Testis (tissue), 3 donors: Measurements from ENCODE around the gene STYX. TPM values are rescaled to one million over a fixed set of nuclear protein-coding genes. Genes with fewer than 3 reads are reported as not detected.

Experiments used
- DNase-seq: peaks from one replicate; pipeline ENCODE4 v3.0.0-alpha.2; 2019
- H3K27ac ChIP-seq, 2 donors: fragments of 200-600 bp; sonication (generic); one replicate each; pipeline ENCODE4 v1.5.1; 2019
- H3K27me3 ChIP-seq: fragments of 200-600 bp; sonication (generic); one replicate; pipeline ENCODE4 v1.5.1; 2019
- H3K36me3 ChIP-seq: fragments of 200-600 bp; sonication (generic); one replicate; pipeline ENCODE4 v1.5.1; 2017; ENCODE audit warnings: low read depth; ENCODE audit errors: missing control alignments
- H3K4me1 ChIP-seq: fragments of 200-600 bp; sonication (generic); one replicate; pipeline ENCODE4 v1.5.1; 2019
- H3K4me3 ChIP-seq, 2 donors: fragments of 200-600 bp; sonication (generic); one replicate each; pipeline ENCODE4 v1.5.1; 2017 to 2019
- H3K9me3 ChIP-seq: fragments of 200-600 bp; sonication (generic); one replicate; pipeline ENCODE4 v1.5.1; 2017
- POLR2A ChIP-seq: fragments of 450-650 bp; IDR thresholded peaks from one replicate; pipeline ENCODE4 v1.6.1; 2017; ENCODE audit warnings: antibody characterized with exemption, mild to moderate bottlenecking, moderate library complexity
- WGBS, 2 donors: methylation state at CpG; one replicate each; pipeline ENCODE4 v1.1.5; 2018; 5-methylcytosine and 5-hydroxymethylcytosine counted together
- intact Hi-C: fragments of 100-400 bp; cut with DNase I; formaldehyde crosslinking; loops from one replicate; pipeline ENCODE4 v1.15.1; 2023; ENCODE audit warnings: low total_unique reads
- polyA plus RNA-seq: library from polyadenylated mRNA; stranded (reverse); fragments of 350-450 nt; fragmentation: Illumina TruSeq; extraction: RNeasy Lipid Tissue Mini Kit (QIAGEN cat#74804); gene quantifications from one replicate; pipeline ENCODE4 v1.2.3, GENCODE V29; 2014; ENCODE audit warnings: low read depth, low replicate concordance; ENCODE audit not compliant: insufficient read depth
- total RNA-seq, 2 donors: library from RNA; depleted of rRNA; stranded (reverse); fragments of >200 nt; gene quantifications; one replicate each; pipeline ENCODE4 v1.2.3, GENCODE V29; 2016
- TF ChIP-seq, protein P1 (sequence below), 3 experiments: fragments of 450-650 bp in 2 of 3; fragments of 200-600 bp in 1 of 3; sonication (generic) in 1 of 3; IDR thresholded peaks; one replicate each; pipeline ENCODE4 v1.5.1; 2016 to 2019; ENCODE audit warnings: antibody characterized with exemption in 3 of 3, mild to moderate bottlenecking in 2 of 3, moderate library complexity in 1 of 3

STYX gene
- total and polyA plus RNA-seq, 3 donors from 2014 or later: 19.5 to 26.5 (median 20.4) TPM

DNA sequence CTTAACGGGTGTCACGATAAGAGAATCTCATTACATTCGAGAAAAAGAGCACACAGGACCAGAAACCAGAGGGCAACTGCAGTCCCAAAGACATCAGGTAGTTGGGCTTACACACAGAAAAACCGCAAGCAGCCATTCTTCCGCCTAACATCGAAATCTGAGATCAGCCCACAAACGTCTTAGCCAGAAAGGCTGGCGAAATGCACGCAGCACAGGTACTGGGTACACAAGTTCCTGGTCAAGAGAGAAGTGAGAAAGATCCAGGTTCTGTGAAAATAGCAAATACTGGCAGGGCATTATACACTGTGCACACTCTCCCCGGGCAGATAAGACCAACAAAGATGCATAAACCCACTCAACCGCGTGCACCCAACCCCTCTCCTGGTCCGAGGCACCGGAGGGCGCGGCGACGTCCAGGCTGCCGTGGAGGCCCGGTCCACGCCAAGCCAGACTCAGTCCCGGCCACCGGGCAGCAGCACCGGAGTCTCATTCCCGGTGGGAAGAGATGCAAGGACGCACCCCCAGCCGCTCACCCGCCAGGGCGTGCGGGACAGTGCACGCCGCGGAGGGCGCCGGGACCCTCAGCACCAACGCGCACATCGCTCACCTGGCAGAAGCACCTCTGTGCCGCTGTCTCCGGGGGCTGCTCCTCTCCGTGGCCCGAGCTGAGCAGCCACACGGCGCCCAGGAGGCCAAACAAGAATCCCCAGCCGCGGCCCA is 35.0 kb upstream of the STYX start:
- TF ChIP-seq POLR2A: no peak
- TF ChIP-seq, protein P1, sequence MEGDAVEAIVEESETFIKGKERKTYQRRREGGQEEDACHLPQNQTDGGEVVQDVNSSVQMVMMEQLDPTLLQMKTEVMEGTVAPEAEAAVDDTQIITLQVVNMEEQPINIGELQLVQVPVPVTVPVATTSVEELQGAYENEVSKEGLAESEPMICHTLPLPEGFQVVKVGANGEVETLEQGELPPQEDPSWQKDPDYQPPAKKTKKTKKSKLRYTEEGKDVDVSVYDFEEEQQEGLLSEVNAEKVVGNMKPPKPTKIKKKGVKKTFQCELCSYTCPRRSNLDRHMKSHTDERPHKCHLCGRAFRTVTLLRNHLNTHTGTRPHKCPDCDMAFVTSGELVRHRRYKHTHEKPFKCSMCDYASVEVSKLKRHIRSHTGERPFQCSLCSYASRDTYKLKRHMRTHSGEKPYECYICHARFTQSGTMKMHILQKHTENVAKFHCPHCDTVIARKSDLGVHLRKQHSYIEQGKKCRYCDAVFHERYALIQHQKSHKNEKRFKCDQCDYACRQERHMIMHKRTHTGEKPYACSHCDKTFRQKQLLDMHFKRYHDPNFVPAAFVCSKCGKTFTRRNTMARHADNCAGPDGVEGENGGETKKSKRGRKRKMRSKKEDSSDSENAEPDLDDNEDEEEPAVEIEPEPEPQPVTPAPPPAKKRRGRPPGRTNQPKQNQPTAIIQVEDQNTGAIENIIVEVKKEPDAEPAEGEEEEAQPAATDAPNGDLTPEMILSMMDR (IDR thresholded peaks at IDR 0.05): no peak
- WGBS, 2 donors: 0 to 1% methylated on average over 12 to 28 of the region's 46 CpGs
- Histone ChIP-seq H3K4me3 (peak overlapping the region; percentile 73 to 87), H3K27ac (peak overlapping the region; percentile 93 to 96), H3K36me3 (no peaks in the 10 kb centered on the region), H3K4me1 (peaks cover 9% of the 10 kb centered on the region), H3K27me3 (no peaks in the 10 kb centered on the region), H3K9me3 (no peaks in the 10 kb centered on the region)
- peak; percentile 53 for DNase-seq
- intact Hi-C loops: no loop called here

DNA sequence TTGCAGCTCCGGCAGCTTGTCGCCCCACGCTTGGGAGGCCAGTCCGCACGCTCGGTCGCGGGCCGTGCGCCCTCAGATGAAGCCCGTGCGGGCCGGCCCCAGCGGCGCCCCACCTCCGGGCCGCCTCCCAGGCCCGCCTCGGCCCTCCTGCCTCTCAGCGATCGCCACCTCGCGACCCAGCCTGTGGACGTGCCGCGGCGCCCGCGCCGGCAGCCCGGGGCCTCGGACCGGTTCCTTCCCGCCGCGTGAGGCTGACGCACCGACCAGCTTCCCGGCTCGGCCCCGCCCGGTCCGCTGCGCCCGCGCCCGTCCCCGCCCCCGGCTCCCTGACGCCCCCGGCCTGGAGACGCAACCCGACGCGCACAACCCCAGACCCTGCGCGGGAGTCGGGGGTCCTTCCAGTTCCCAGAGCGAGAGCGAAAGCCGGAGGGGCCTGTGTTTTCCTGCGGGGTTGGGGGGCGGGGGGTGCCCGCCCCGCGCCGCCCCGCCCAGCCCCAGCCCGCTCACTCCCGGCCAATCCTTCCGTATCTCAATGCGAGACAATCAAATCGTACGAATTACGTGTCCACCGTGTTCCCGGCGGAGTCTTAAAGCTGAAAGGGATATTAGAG is 34.4 kb upstream of the STYX start, which contains the start of gene ERO1A:
ERO1A (minus strand) TSS at position 78 of the 611 bp plus-strand sequence; CDS start at position 1, 77 bp downstream.
- peak; percentile 89 for DNase-seq
- Histone ChIP-seq H3K27ac (peak within 1 kb of the TSS; percentile 93 to 96), H3K9me3 (no peaks in the 10 kb centered on the region), H3K27me3 (no peaks in the 10 kb centered on the region), H3K36me3 (no peaks in the 10 kb centered on the region), H3K4me1 (peaks cover 9% of the 10 kb centered on the region), H3K4me3 (peak within 1 kb of the TSS; percentile 73 to 87)
- intact Hi-C loops: no loop called here
- no peak for TF ChIP-seq POLR2A
- TF ChIP-seq, protein P1 (IDR thresholded peaks at IDR 0.05): no peak
- 0 to 1% methylated on average over 20 to 72 of the region's 78 CpGs for WGBS, 2 donors

DNA sequence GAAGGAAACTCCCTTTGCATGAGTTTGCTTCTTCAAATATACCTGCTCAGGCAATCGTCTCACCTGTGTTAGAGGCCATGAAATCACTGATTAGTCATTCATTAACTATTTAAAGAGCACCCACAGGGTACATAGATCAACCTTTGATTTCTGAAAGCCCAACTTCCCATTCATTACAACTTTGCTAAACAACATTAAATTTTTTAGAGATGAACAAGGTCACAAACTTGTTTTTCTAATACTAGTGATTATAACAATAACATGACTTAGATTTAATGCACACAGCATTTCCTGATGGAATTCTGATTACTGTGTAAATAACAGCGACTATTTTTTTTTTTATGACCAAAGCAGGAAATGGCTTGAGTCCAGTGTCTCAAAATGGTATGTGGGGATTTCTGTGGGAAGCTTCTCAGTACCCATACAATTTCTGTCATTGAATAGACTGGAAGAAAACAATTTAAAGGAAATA is 29.2 kb upstream of the STYX start:
- Histone ChIP-seq H3K36me3 (no peaks in the 10 kb centered on the region), H3K27ac (no peak overlapping the region), H3K9me3 (no peaks in the 10 kb centered on the region), H3K4me3 (no peak overlapping the region), H3K4me1 (no peaks in the 10 kb centered on the region), H3K27me3 (no peaks in the 10 kb centered on the region)
- WGBS, 2 donors: 58% methylated on average over 2 of the region's 2 CpGs
- TF ChIP-seq, protein P1 (IDR thresholded peaks at IDR 0.05): no peak
- no peak for TF ChIP-seq POLR2A
- intact Hi-C loops: no loop called here
- DNase-seq: no peak

DNA sequence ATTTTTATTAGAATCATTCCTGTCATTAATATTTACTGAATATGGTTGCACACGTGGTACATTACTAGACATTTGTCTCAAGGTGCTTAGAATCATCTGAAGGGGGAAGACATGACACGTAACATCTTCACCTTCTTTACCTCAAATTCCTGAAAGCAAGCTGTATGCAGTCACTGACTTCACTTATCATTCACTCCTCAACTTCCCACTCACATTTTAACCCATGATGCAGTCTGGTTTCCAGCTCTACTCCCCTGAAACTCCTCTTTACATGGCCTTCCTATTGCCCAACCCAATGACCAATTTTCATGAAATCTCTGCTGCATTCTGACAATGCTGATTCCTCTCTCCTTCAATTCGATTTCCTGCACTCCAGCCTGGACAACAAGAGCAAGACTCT is 28.7 kb upstream of the STYX start:
- intact Hi-C loops: no loop called here
- WGBS, 2 donors: 76 to 87% methylated on average over 3 of the region's 3 CpGs
- Histone ChIP-seq H3K4me3 (no peak overlapping the region), H3K27me3 (no peaks in the 10 kb centered on the region), H3K9me3 (no peaks in the 10 kb centered on the region), H3K27ac (no peak overlapping the region), H3K36me3 (no peaks in the 10 kb centered on the region), H3K4me1 (peaks cover under 1% of the 10 kb centered on the region)
- no peak for DNase-seq
- TF ChIP-seq POLR2A: no peak
- TF ChIP-seq, protein P1 (IDR thresholded peaks at IDR 0.05): no peak
